ENCODE results near the gene SLC16A14.
A peak's percentile ranks its signal among the peaks of the same experiment; 100 is the strongest.

SLC16A14 gene

DNA sequence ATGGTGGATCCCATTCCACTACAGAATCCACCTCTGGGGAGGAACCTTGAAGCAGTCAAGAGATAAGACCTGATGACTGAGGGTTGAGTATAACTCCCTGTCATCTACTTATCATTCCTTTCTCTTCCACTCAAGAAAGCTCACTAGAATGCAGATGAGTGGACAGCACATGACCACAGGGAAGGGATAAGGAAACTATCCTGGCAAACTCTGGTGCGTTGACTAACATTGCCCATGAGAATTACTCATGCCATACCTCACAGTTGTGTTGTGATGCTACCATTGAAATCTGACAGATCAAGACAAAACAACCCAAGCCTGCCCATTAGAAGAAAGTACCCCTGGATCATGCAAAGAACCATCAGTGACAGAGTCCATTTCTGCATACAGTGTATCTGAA is 26.5 kb downstream of the SLC16A14 start:
- no peak for DNase-seq (ENCODE audit: low read depth)

DNA sequence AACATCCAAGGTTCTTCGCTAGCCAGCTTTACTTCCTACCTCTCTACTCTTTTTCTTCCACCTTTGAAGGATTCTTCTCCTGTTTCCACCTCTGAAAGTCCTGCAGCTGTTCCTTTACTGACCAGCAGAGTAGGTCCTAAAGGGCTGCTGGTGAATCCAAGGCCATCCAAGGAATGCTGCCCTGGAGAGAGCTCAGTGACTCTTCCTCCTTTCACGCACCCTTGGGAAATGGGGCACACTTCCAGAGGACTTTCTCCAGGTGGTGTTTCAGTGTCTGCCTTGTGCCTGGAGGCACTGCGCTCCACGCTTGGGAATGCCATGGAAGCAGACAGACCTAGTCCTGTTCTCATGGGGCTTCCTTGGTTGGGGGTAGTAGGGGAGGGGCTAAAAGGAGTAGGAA is 45.4 kb downstream of the SLC16A14 start:
- no peak for DNase-seq (ENCODE audit: low read depth)

DNA sequence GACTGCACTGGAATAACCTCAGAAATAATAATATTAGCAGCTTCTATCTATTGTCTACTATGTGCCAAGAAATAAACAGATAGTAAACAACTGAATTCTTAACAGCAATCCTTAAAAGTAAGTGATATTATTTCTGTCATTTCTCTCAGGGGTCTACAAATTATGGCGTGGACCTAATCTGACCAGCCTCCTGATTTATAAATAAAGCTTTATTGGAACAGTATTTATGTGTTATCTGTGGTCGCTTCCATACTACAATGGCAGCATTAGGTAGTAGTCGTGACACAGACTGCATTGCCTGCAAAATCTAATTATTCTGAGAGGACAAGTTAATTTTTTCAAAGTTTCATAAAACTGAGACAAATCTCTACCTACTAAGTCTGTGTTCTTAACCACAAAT is 49.0 kb downstream of the SLC16A14 start:
- DNase-seq (ENCODE audit: low read depth) = no peak

GRCh38 chr2:230018153-230018552 is 50.6 kb downstream of the SLC16A14 start:
- no peak for DNase-seq (ENCODE audit: low read depth)

DNA sequence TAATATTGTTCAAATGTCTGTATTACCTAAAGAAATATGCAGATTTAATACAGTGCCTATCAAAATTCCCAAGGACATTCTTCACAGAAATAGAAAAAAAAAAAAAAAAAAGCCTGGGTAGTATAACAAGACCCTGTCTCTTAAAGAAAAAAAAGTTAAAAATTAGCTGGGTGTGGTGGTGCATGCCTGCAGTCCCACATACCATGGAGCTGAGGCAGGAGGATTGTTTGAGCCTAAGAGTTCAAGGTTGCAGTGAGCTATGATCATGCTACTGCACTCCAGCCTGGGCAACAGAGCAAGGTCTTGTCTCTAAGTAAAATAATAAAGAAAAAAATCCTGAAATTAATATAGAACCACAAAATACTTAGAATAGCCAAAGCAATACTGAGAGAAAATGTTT is 51.9 kb downstream of the SLC16A14 start:
- DNase-seq (ENCODE audit: low read depth) = no peak

- no peak for DNase-seq (ENCODE audit: low read depth)
These were observed 56.3 kb downstream of the SLC16A14 start for GRCh38 chr2:230012267-230012884.

DNA sequence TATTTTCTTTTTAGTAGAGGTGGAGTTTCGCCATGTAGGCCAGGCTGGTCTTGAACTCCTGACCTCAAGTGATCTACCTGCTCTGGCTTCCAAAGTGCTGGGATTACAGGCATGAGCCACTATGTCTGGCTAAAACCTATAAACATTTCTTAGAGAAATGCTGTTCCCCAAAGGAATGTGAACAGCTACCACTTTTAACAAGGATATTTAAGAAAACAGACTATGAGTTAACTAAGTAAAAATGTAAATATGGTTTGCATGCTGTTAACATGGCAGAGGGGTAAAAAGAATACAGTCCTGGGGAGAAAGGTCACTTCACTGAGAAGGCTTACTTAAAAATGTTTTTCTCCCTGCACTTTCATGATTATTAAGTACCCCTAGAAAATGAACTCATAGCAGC is 57.1 kb downstream of the SLC16A14 start:
- no peak for DNase-seq (ENCODE audit: low read depth)

DNA sequence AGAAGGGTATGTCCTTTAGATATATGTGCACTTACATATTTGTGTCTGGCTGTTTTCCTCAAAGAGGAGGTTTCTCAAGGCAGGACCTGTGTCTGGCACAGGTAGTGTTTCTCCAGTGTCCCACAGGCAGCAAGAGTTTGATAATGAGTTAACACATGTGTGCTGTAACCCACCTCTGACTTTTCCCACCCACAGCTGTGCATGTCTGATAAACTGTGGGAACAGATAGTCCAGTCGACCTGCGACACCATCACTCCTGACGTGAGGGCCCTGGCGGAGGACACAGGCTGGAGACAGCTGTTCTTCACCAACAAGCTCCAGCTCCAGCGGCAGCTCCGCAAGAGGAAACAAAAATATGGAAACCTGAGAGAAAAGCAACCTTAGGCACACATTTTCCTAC is 58.2 kb downstream of the SLC16A14 start:
- no peak for DNase-seq (ENCODE audit: low read depth)

DNA sequence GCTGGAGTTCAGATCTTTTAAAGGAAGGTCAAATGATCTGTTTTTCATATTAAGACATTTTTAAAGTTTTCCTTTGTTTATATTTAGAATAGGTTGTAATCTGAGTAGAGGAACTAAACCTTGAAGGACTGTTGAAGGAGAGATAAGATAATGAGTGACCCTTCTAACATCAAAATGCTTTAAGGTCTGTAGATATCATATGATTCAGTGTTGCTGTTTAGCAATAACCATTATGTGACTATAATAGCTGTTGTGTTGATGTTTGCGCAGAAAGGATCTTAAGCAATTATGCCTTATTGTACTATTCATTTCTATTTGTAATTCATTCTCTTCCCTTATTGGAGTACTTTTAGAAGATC is 60.0 kb downstream of the SLC16A14 start:
- DNase-seq (ENCODE audit: low read depth) = no peak

DNA sequence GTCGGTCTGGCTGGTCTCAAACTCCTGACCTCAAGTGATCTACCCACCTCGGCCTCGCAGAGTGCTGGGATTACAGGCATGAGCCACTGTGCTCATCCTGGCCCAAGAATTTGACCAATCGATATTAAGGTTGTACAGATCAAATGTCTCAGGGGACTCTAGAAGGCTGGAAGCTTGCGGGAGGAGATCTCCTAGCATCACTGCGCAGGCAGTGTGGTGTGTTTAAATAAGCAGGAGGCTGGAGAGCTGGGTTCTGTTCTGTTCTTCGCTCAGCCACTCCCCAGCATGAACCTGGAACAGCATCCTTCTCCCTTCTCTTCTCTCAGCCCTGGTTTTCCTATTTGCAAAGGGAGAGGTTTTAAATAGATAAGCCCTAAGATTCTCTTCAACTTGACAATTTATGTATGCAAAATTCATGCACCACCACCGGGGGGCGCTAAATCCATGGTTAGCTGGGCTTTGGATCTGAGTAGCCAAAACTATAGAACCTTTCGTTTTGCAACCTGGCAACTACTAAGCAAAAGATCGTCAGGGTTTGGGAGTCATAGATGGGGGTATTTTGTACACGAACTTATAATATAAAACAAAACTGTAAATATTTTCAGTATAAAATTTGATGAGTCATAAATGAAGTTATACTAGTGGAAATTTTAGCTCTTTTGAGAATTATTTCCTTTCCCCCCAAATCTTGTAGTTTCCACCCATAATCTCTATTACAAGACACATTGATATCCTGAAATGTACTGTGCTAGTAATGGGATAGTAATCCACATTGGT is 60.6 kb downstream of the SLC16A14 start:
- DNase-seq (ENCODE audit: low read depth) = peak; percentile 51

- DNase-seq (ENCODE audit: low read depth) = no peak
These were observed 68.4 kb downstream of the SLC16A14 start for GRCh38 chr2:230000118-230000841.

GRCh38 chr2:229997565-229997964 is 71.2 kb downstream of the SLC16A14 start:
- no peak for DNase-seq (ENCODE audit: low read depth)

DNA sequence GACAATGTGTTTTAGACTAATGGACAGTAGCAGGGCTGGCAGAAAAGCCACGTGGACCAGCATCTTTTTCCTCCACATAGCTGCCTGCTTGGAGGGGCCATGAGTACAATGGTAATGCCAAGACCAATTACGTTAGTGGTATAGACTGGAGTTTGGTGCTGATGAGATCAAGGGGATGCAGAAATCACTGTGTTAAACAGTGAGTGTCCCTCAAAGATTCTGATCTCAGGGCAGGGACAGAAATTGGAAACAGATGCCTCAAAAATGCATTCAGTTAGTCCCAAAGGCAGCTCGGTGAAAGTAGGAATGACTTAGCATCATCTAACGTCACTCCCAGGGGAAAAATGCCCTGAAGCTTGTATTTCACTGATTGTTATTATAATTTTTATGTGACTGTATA is 72.4 kb downstream of the SLC16A14 start:
- DNase-seq (ENCODE audit: low read depth) = no peak

- DNase-seq (ENCODE audit: low read depth) = no peak
These were observed 75.5 kb downstream of the SLC16A14 start for GRCh38 chr2:229993236-229993635.

All from stimulated activated CD8-positive, alpha-beta memory T cell treated with anti-CD3 and anti-CD28 coated beads, Interleukin-12 subunit alpha, Interleukin-12 subunit beta, amount 100 ng/mL, for 4 hours (primary cell).